Stomach (tissue), 4 donors: ENCODE results near the gene TTYH1.

Experiments used
- EP300 ChIP-seq: sonication (generic); formaldehyde crosslinking; IDR thresholded peaks from one replicate; pipeline ENCODE4 v1.6.1; 2017; ENCODE audit warnings: antibody characterized with exemption
- POLR2A ChIP-seq, 4 donors: fragments of 450-650 bp; IDR thresholded peaks; one replicate each; pipeline ENCODE4 v1.6.1; 2016; ENCODE audit warnings: antibody characterized with exemption in 4 of 4, control low read depth in 2 of 4, mild to moderate bottlenecking in 1 of 4, moderate library complexity in 1 of 4
- POLR2AphosphoS5 ChIP-seq, 3 donors: sonication (generic); formaldehyde crosslinking; IDR thresholded peaks; one replicate each; pipeline ENCODE4 v1.6.1; 2016; ENCODE audit warnings: antibody characterized with exemption in 3 of 3
- TF ChIP-seq, protein P1 (sequence below), 7 experiments: fragments of 450-650 bp in 4 of 7; fragments of 200-600 bp in 3 of 7; sonication (generic) in 3 of 7; IDR thresholded peaks; one replicate each; pipeline ENCODE4 v1.5.1; 2016 to 2019; ENCODE audit warnings: antibody characterized with exemption in 7 of 7, control low read depth in 2 of 7, mild to moderate bottlenecking in 1 of 7

DNA sequence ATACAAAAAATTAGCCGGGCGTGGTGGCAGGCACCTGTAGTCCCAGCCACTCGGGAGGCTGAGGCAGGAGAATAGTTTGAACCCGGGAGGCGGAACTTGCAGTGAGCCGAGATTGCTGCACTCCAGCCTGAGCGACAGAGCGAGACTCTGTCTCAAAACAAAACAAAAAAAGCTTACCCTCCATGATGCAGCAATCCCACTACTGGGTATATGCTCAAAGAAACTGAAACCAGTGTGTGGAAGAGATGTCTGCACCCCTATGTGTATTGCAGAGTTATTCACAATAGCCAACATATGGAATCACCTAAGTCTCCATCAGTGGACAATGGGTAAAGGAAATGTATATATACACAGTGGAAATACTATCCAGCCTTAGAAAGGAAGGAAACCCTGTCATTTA lies 19.6 kb upstream of the TTYH1 start:
- TF ChIP-seq, protein P1, sequence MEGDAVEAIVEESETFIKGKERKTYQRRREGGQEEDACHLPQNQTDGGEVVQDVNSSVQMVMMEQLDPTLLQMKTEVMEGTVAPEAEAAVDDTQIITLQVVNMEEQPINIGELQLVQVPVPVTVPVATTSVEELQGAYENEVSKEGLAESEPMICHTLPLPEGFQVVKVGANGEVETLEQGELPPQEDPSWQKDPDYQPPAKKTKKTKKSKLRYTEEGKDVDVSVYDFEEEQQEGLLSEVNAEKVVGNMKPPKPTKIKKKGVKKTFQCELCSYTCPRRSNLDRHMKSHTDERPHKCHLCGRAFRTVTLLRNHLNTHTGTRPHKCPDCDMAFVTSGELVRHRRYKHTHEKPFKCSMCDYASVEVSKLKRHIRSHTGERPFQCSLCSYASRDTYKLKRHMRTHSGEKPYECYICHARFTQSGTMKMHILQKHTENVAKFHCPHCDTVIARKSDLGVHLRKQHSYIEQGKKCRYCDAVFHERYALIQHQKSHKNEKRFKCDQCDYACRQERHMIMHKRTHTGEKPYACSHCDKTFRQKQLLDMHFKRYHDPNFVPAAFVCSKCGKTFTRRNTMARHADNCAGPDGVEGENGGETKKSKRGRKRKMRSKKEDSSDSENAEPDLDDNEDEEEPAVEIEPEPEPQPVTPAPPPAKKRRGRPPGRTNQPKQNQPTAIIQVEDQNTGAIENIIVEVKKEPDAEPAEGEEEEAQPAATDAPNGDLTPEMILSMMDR (IDR thresholded peaks at IDR 0.05), result no peak
- no peak for TF ChIP-seq POLR2A (IDR thresholded peaks at IDR 0.05)
- TF ChIP-seq EP300, result no peak
- TF ChIP-seq POLR2AphosphoS5 (IDR thresholded peaks at IDR 0.05), result no peak
